ENCODE measurements around the gene NRN1. TPM values are rescaled to one million over a fixed set of nuclear protein-coding genes. Genes with fewer than 3 reads are reported as not detected.

NRN1 gene
- polyA plus RNA-seq, 1 donor (not counting 4 experiments of a cell fraction or from before 2014, with no cell fraction given) = 5.7 TPM

- Histone ChIP-seq H3K4me2 (ENCODE audit: control insufficient read depth, extremely low read depth, insufficient read depth, low read depth, low read length) (no peak overlapping the region), H3K4me3 (ENCODE audit: control insufficient read depth in 2 of 3, extremely low read depth in 1 of 3, insufficient read depth in 2 of 3, low read depth in 1 of 3, low read length in 3 of 3) (no peak overlapping the region), H3K79me2 (ENCODE audit: control insufficient read depth, insufficient read depth, low read length) (no peaks in the 10 kb centered on the region), H3K9ac (ENCODE audit: control insufficient read depth, extremely low read depth, insufficient read depth, low read length) (no peak overlapping the region), H3K36me3 (ENCODE audit: control insufficient read depth in 2 of 2, extremely low read depth in 1 of 2, insufficient read depth in 2 of 2, low read length in 2 of 2) (no peaks in the 10 kb centered on the region), H3K4me1 (ENCODE audit: control insufficient read depth, extremely low read depth, insufficient read depth, low read length) (no peaks in the 10 kb centered on the region), H3K27me3 (ENCODE audit: control insufficient read depth, extremely low read depth, insufficient read depth, low read length) (no peaks in the 10 kb centered on the region), H2AFZ (ENCODE audit: control insufficient read depth, low read length) (no peak overlapping the region), H3K9me1 (ENCODE audit: control insufficient read depth, extremely low read depth, insufficient read depth, low read length) (no peaks in the 10 kb centered on the region), H4K20me1 (ENCODE audit: control insufficient read depth, extremely low read depth, insufficient read depth, low read length) (no peaks in the 10 kb centered on the region), H3K9me3 (ENCODE audit: control insufficient read depth, low read depth, low read length) (no peaks in the 10 kb centered on the region), H3K27ac (ENCODE audit: control insufficient read depth, insufficient read depth, low read length) (no peak overlapping the region)
- FAIRE-seq (no peak), DNase-seq (ENCODE audit: low read depth, low spot score) (no peak)
- dilution Hi-C loops (cut with MboI; ENCODE audit: extremely low pct_ligation_motif_present, low sequenced_read_pairs) = no loop called here
- TF ChIP-seq EZH2 (IDR thresholded peaks at IDR 0.05; ENCODE audit: low read length) = no peak
- TF ChIP-seq, protein P1, sequence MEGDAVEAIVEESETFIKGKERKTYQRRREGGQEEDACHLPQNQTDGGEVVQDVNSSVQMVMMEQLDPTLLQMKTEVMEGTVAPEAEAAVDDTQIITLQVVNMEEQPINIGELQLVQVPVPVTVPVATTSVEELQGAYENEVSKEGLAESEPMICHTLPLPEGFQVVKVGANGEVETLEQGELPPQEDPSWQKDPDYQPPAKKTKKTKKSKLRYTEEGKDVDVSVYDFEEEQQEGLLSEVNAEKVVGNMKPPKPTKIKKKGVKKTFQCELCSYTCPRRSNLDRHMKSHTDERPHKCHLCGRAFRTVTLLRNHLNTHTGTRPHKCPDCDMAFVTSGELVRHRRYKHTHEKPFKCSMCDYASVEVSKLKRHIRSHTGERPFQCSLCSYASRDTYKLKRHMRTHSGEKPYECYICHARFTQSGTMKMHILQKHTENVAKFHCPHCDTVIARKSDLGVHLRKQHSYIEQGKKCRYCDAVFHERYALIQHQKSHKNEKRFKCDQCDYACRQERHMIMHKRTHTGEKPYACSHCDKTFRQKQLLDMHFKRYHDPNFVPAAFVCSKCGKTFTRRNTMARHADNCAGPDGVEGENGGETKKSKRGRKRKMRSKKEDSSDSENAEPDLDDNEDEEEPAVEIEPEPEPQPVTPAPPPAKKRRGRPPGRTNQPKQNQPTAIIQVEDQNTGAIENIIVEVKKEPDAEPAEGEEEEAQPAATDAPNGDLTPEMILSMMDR (optimal IDR thresholded peaks at IDR 0.05 in 1 of 3, IDR thresholded peaks at IDR 0.05 in 1 of 3, conservative IDR thresholded peaks at IDR 0.05 in 1 of 3; ENCODE audit: extremely low read depth in 1 of 3, insufficient read depth in 2 of 3, low read length in 3 of 3) = no peak
Observed at GRCh38 chr6:5961836-5962235, 44.9 kb downstream of the NRN1 start.

DNA sequence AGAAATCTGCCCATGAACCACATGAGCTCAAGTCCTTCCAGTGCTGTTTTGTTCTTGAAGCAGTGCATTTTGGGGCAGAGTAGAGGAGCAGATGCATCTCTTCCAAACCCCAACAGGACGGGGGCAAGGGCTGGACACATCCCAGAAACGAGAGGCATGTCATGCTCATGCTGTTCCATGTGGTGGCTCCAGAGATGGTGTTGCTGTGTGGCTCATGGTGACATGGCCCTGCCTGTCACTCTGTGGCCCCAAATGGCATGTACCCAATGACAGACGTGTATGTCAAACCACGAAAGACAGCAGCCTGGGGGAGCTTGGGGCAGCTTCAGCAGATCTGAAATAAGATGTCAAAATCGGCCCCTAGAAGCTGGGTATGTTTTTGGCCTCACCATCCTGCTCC, 46.3 kb downstream of the NRN1 start:
- Histone ChIP-seq H3K27me3 (ENCODE audit: control insufficient read depth, extremely low read depth, insufficient read depth, low read length) (no peaks in the 10 kb centered on the region), H3K4me3 (ENCODE audit: control insufficient read depth in 2 of 3, extremely low read depth in 1 of 3, insufficient read depth in 2 of 3, low read depth in 1 of 3, low read length in 3 of 3) (no peak overlapping the region), H3K4me1 (ENCODE audit: control insufficient read depth, extremely low read depth, insufficient read depth, low read length) (no peaks in the 10 kb centered on the region), H3K36me3 (ENCODE audit: control insufficient read depth in 2 of 2, extremely low read depth in 1 of 2, insufficient read depth in 2 of 2, low read length in 2 of 2) (no peaks in the 10 kb centered on the region), H3K9me3 (ENCODE audit: control insufficient read depth, low read depth, low read length) (no peaks in the 10 kb centered on the region), H2AFZ (ENCODE audit: control insufficient read depth, low read length) (no peak overlapping the region), H3K79me2 (ENCODE audit: control insufficient read depth, insufficient read depth, low read length) (no peaks in the 10 kb centered on the region), H3K27ac (ENCODE audit: control insufficient read depth, insufficient read depth, low read length) (no peak overlapping the region), H3K9ac (ENCODE audit: control insufficient read depth, extremely low read depth, insufficient read depth, low read length) (no peak overlapping the region), H4K20me1 (ENCODE audit: control insufficient read depth, extremely low read depth, insufficient read depth, low read length) (no peaks in the 10 kb centered on the region), H3K4me2 (ENCODE audit: control insufficient read depth, extremely low read depth, insufficient read depth, low read depth, low read length) (no peak overlapping the region), H3K9me1 (ENCODE audit: control insufficient read depth, extremely low read depth, insufficient read depth, low read length) (no peaks in the 10 kb centered on the region)
- no peak for DNase-seq (ENCODE audit: low read depth, low spot score)
- TF ChIP-seq, protein P1 (optimal IDR thresholded peaks at IDR 0.05 in 1 of 3, IDR thresholded peaks at IDR 0.05 in 1 of 3, conservative IDR thresholded peaks at IDR 0.05 in 1 of 3; ENCODE audit: extremely low read depth in 1 of 3, insufficient read depth in 2 of 3, low read length in 3 of 3) = no peak
- TF ChIP-seq EZH2 (IDR thresholded peaks at IDR 0.05; ENCODE audit: low read length) = no peak
- dilution Hi-C loops (cut with MboI; ENCODE audit: extremely low pct_ligation_motif_present, low sequenced_read_pairs) = no loop called here
- no peak for FAIRE-seq
